H1 (cell line): Measurements from ENCODE around the gene PATL2. TPM values are rescaled to one million over a fixed set of nuclear protein-coding genes. Genes with fewer than 3 reads are reported as not detected.

Source experiments
- ASH2L ChIP-seq: fragments of 200-600, 300-600 bp; sonication (generic); IDR thresholded peaks from one replicate; pipeline ENCODE4 v1.7.1; 2017; ENCODE audit warnings: low read length
- CBX8 ChIP-seq: fragments of 300-800, 300-1000 bp; sonication (generic); IDR thresholded peaks from 2 replicates; pipeline ENCODE4 v1.7.1; 2016; ENCODE audit warnings: low read depth, low read length, borderline replicate concordance
- CHD7 ChIP-seq: fragments of 300-600 bp; sonication (generic); IDR thresholded peaks from 2 replicates; pipeline ENCODE4 v1.7.1; 2012; ENCODE audit warnings: low read length, moderate library complexity, mild to moderate bottlenecking, inconsistent platforms; ENCODE audit not compliant: insufficient replicate concordance
- EGR1 ChIP-seq: IDR thresholded peaks from 2 replicates; pipeline ENCODE4 v1.6.1; 2011; ENCODE audit warnings: low read depth, low read length, borderline replicate concordance
- HDAC6 ChIP-seq: IDR thresholded peaks from one replicate; pipeline ENCODE4 v1.7.1; 2012; ENCODE audit warnings: low read depth, mild to moderate bottlenecking, inconsistent platforms, low read length, moderate library complexity
- JUND ChIP-seq: IDR thresholded peaks from 2 replicates; pipeline ENCODE4 v1.6.1; 2011; ENCODE audit warnings: mild to moderate bottlenecking, improper control_type of control experiment, low read length
- POLR2A ChIP-seq, 2 experiments: IDR thresholded peaks; 1 replicate in 1 of 2; 2 replicates in 1 of 2; pipeline ENCODE4 v1.6.1; 2011; ENCODE audit warnings: low read depth in 2 of 2, low read length in 2 of 2, mild to moderate bottlenecking in 2 of 2; ENCODE audit errors: control extremely low read depth in 1 of 2
- SP4 ChIP-seq: IDR thresholded peaks from 2 replicates; pipeline ENCODE4 v1.6.1; 2012; ENCODE audit warnings: low read length, inconsistent platforms
- TAF1 ChIP-seq: IDR thresholded peaks from 2 replicates; pipeline ENCODE4 v1.6.1; 2011; ENCODE audit warnings: mild to moderate bottlenecking, low read depth, low read length
- TEAD4 ChIP-seq: IDR thresholded peaks from 2 replicates; pipeline ENCODE4 v1.6.1; 2012; ENCODE audit warnings: low read depth, low read length, inconsistent platforms, mixed read lengths
- polyA plus RNA-seq, 7 experiments: library from polyadenylated mRNA; depleted of rRNA in 3 of 7; stranded (reverse) in 5 of 7; unstranded in 2 of 7; fragments of >200 nt in 5 of 7; fragments of 200-250 nt in 2 of 7; gene quantifications; 1 replicate in 5 of 7; 2 replicates in 1 of 7; 4 replicates in 1 of 7; pipeline versions ENCODE4 v1.2.1 to v1.2.3, GENCODE V29; 2011 to 2013; ENCODE audit warnings: missing spikeins in 2 of 7, mixed read lengths in 2 of 7
- total RNA-seq: library from RNA; stranded (reverse); fragmentation: NEBNext Ultra II Directional; extraction: Animal tissue kit (Norgen Biotek cat#: 25700); gene quantifications from 2 replicates; pipeline ENCODE4 v1.2.1, GENCODE V29; 2021

The PATL2 gene
- total and polyA plus RNA-seq, 2 of the 8 experiments (the other 6 are each of a cell fraction or from before 2014, with no cell fraction given), result 0.65 to 1.3 TPM

GRCh38 chr15:44718927-44719292, 7.8 kb upstream of the PATL2 start (continued):
- TF ChIP-seq CHD7 (no peak), TEAD4 (no peak), JUND (no peak), SP4 (no peak), HDAC6 (no peak), EGR1 (no peak), POLR2A (IDR thresholded peaks at IDR 0.05; ENCODE audit: control extremely low read depth in 1 of 2, low read depth in 2 of 2, low read length in 2 of 2) (no peak), TAF1 (no peak), ASH2L (no peak), CBX8 (no peak)
